Aorta (tissue), 5 donors: ENCODE results near the gene RGS6. TPM values are rescaled to one million over a fixed set of nuclear protein-coding genes. Genes with fewer than 3 reads are reported as not detected.

ENCODE experiments used
- ATAC-seq: fragments of 200-7000 bp; cut with Tn5 transposase; one replicate; pipeline ENCODE4 v1.9.1; 2022; ENCODE audit warnings: moderate library complexity; ENCODE audit not compliant: low FRiP score
- DNase-seq, 2 donors: peaks; one replicate each; pipeline ENCODE4 v3.0.0-alpha.2; 2020
- H3K27ac ChIP-seq, 2 donors: one replicate each; pipeline ENCODE4 v1.5.1; 2013; ENCODE audit warnings: low read length in 2 of 2, mild to moderate bottlenecking in 2 of 2, moderate library complexity in 2 of 2, control low read depth in 1 of 2, inconsistent platforms in 1 of 2, low read depth in 1 of 2
- H3K27me3 ChIP-seq, 2 donors: one replicate each; pipeline ENCODE4 v1.6.1; 2013; ENCODE audit warnings: control low read depth in 1 of 2, low read length in 1 of 2, mild to moderate bottlenecking in 1 of 2, moderate library complexity in 1 of 2; ENCODE audit not compliant: insufficient read depth in 2 of 2, control insufficient read depth in 1 of 2
- H3K36me3 ChIP-seq, 2 donors: one replicate each; pipeline ENCODE4 v1.6.1; 2013; ENCODE audit warnings: control low read depth in 1 of 2, low read length in 1 of 2, mild to moderate bottlenecking in 1 of 2; ENCODE audit not compliant: insufficient read depth in 2 of 2, control insufficient read depth in 1 of 2
- H3K4me1 ChIP-seq, 2 donors: one replicate each; pipeline ENCODE4 v1.6.1; 2013; ENCODE audit warnings: low read length in 2 of 2, control low read depth in 1 of 2, mild to moderate bottlenecking in 1 of 2, moderate library complexity in 1 of 2; ENCODE audit not compliant: insufficient read depth in 2 of 2, control insufficient read depth in 1 of 2
- H3K4me3 ChIP-seq, 2 donors: one replicate each; pipeline ENCODE4 v1.5.1; 2013; ENCODE audit warnings: low read length in 2 of 2, control low read depth in 1 of 2, mild to moderate bottlenecking in 1 of 2
- H3K9me3 ChIP-seq: one replicate; pipeline ENCODE4 v1.6.1; 2013; ENCODE audit warnings: mild to moderate bottlenecking, low read length; ENCODE audit not compliant: control insufficient read depth
- WGBS, 2 donors: extraction: QIAGEN DNeasy Blood & Tissue Kit; methylation state at CpG; one replicate each; pipeline ENCODE4 v1.1.7; 2013; 5-methylcytosine and 5-hydroxymethylcytosine counted together
- intact Hi-C, 2 donors: fragments of 100-400 bp; cut with DNase I; formaldehyde crosslinking; loops; one replicate each; pipeline versions ENCODE4 v1.14.2 to v1.15.0; 2022
- microRNA-seq, 2 donors: library from miRNA; unstranded; fragments of <30 nt; microRNA quantifications; one replicate each; pipeline ENCODE4 v1.2.0, GENCODE V29; 2020
- polyA plus RNA-seq, 2 donors: library from polyadenylated mRNA; stranded (reverse); fragments of 200-250 nt; gene quantifications; one replicate each; pipeline ENCODE4 v1.2.3, GENCODE V29; 2013
- total RNA-seq, 2 donors: library from RNA; stranded (reverse); fragmentation: NEBNext Ultra II Directional; extraction: Animal tissue kit (Norgen Biotek cat#: 25700); gene quantifications; one replicate each; pipeline ENCODE4 v1.2.1, GENCODE V29; 2021
- donor health status: healthy with polysubstance abuse.
- donor health status: Bipolar disorder and iron deficiency.
- donor health status: DM: no; HTN: no; CAD: no.
- donor health status: DM: no; HTN: no; CAD: no.
- donor health status: DM: yes; HTN: yes; CAD: no.

RGS6 gene
- total and polyA plus RNA-seq, 4 donors = 0.05 to 2.0 (median 1.8) TPM; not detected in 1

- ATAC-seq = no peak
- no peaks in the 10 kb centered on the region for H3K9me3 ChIP-seq
- no peak for DNase-seq
- no peaks in the 10 kb centered on the region for H3K36me3 ChIP-seq
- intact Hi-C loops = no loop called here
- no peak overlapping the region for H3K27ac ChIP-seq
- no peaks in the 10 kb centered on the region for H3K4me1 ChIP-seq
- no peaks in the 10 kb centered on the region for H3K27me3 ChIP-seq
- 83 to 94% methylated on average over 3 of the region's 3 CpGs for WGBS, 2 donors
- H3K4me3 ChIP-seq = no peak overlapping the region
These were observed 682.1 kb downstream of the RGS6 start for GRCh38 chr14:72614365-72614764.

DNA sequence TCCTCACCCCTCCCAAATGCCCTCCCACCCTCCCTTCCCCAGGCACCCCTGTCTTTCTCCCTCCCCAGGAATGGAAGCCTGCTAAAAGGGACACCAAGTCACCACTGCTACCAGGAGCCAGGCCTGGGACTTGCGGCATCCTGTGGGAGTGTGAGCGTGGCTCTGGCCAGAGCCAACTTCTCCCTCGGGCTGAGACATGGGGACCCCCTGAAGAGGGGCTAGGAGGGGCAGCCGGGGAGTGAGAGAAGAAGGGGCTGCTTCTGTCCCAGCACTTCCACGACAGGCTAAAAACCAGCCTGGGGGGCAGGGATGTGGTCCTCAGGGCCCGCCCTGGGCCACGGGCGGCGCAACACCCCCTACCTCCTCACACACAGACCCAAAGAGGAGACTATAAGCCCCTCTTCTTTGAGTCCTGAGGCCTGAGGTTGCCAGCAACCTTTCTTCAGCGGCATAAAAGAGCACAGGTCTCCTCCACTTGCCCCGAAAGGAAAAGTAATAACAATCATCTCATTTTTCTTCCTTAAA lies 682.7 kb downstream of the RGS6 start:
- intact Hi-C loops = no loop called here
- no peak overlapping the region for H3K4me3 ChIP-seq
- WGBS, 2 donors = 87 to 91% methylated on average over 11 of the region's 11 CpGs
- no peaks in the 10 kb centered on the region for H3K4me1 ChIP-seq
- H3K36me3 ChIP-seq = no peaks in the 10 kb centered on the region
- no peak overlapping the region for H3K27ac ChIP-seq
- H3K27me3 ChIP-seq = no peaks in the 10 kb centered on the region
- no peak for ATAC-seq
- H3K9me3 ChIP-seq = no peaks in the 10 kb centered on the region
- no peak for DNase-seq

DNA sequence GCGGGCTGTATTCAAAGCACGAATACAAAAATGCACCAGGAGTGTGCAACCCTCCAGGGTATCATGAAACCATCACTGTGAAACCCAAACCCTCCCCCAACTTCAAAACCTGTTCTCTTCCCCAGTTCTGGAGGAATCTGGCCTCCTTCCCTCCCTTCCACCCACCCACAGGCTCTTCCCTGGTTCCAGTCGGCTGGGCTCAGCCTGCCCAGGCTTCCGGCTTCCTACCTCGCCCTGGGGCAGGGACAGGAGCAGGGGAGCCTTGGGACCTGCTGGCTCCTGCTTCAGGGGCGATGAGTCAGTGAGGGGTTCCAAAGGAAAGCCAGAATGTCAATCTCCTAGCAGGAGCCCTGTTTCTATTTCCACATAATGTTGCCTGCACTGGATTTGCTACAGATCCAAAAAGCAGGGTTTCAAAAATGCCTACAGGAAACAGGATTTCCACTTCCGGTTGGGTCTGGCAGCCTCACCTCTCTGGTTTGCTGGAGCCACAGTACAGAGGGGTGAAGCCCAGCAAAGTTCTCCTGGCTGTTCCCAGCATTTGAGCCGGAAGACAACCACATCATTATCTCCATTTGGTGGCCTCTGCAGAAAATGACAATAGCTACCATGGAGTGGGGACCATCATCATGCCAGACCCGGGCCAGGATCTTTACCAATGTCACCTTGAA lies 683.4 kb downstream of the RGS6 start:
- Histone ChIP-seq H3K9me3 (no peaks in the 10 kb centered on the region), H3K4me1 (no peaks in the 10 kb centered on the region), H3K27ac (no peak overlapping the region), H3K27me3 (no peaks in the 10 kb centered on the region), H3K36me3 (no peaks in the 10 kb centered on the region), H3K4me3 (no peak overlapping the region)
- WGBS, 2 donors = 53 to 60% methylated on average over 9 of the region's 9 CpGs
- intact Hi-C loops = no loop called here
- DNase-seq (no peak), ATAC-seq (no peak)

Small RNA genes lying within 50 kb of the gene (microRNA-seq; reads per million reads assigned to microRNA genes)
- gene MIR7843 = 0 reads per million in 2 donors
